Measurements from ENCODE around the gene DRAXIN. TPM values are rescaled to one million over a fixed set of nuclear protein-coding genes. Genes with fewer than 3 reads are reported as not detected.

The DRAXIN gene
- total RNA-seq, 2 donors from 2014 or later, result 0.12 to 0.30 TPM

Other genes starting within 250 kb of the DRAXIN start
- gene DISP3, start 212.6 kb upstream of the DRAXIN start, total RNA-seq, result under 1 TPM; 0.42 to 0.46 TPM
- gene FBXO2, start 37.3 kb upstream of the DRAXIN start, total RNA-seq, result 1 to 10 TPM; 1.9 to 3.9 TPM
- 10 to 100 TPM; 24.8 to 30.3 TPM for gene FBXO44, start 36.8 kb upstream of the DRAXIN start, total RNA-seq
- gene FBXO6, start 27.5 kb upstream of the DRAXIN start, total RNA-seq, result 10 to 100 TPM; 10.9 to 11.3 TPM
- gene MAD2L2, start 10.6 kb upstream of the DRAXIN start, total RNA-seq, result 10 to 100 TPM; 76.5 to 78.7 TPM
- 10 to 100 TPM; 12.6 to 13.4 TPM for gene AGTRAP, start 44.4 kb downstream of the DRAXIN start, total RNA-seq
- under 1 TPM in 1 of 2 donors, not detected in 1; 0.41 TPM for gene C1orf167, start 70.5 kb downstream of the DRAXIN start, total RNA-seq
- gene MTHFR, start 114.3 kb downstream of the DRAXIN start, total RNA-seq, result 10 to 100 TPM; 16.0 to 18.7 TPM
- gene CLCN6, start 114.5 kb downstream of the DRAXIN start, total RNA-seq, result 1 to 10 TPM; 8.2 to 9.3 TPM
- gene NPPA, start 156.1 kb downstream of the DRAXIN start, total RNA-seq, result not detected
- not detected for gene NPPB, start 167.2 kb downstream of the DRAXIN start, total RNA-seq
- gene KIAA2013, start 234.7 kb downstream of the DRAXIN start, total RNA-seq, result 10 to 100 TPM; 25.3 to 26.9 TPM
- gene PLOD1, start 243.0 kb downstream of the DRAXIN start, total RNA-seq, result 10 to 100 TPM; 13.5 to 13.6 TPM

Measured in activated T-cell treated with anti-CD3 and anti-CD28 coated beads, Interleukin-2, amount 50 U/mL, for 72 hours (primary cell).